ENCODE data around the gene MBD3L2.
"Not testable (repeated sequence)": the region's sequence is repeated elsewhere in the genome, so short reads cannot be mapped to it uniquely, and the experiment has no call there.

The MBD3L2 gene

GRCh38 chr19:7059977-7060376 is 10.9 kb downstream of the MBD3L2 start:
- in situ Hi-C loops (cut with MboI; ENCODE audit: low pct_unique_long_range_greater_than_20kb, low sequenced_read_pairs, unreplicated experiment); DNase-seq (ENCODE audit: low spot score): not testable (repeated sequence)

GRCh38 chr19:7063339-7063738 is 14.2 kb downstream of the MBD3L2 start:
- DNase-seq (ENCODE audit: low spot score) = no peak
- no peak for TF ChIP-seq CTCF (IDR thresholded peaks at IDR 0.05; ENCODE audit: extremely low read depth, insufficient read depth, missing control alignments)
- in situ Hi-C loops (cut with MboI; ENCODE audit: low pct_unique_long_range_greater_than_20kb, low sequenced_read_pairs, unreplicated experiment) = no loop called here

GRCh38 chr19:7063764-7064418 is 14.8 kb downstream of the MBD3L2 start:
- no peak for TF ChIP-seq CTCF (IDR thresholded peaks at IDR 0.05; ENCODE audit: extremely low read depth, insufficient read depth, missing control alignments)
- in situ Hi-C loops (cut with MboI; ENCODE audit: low pct_unique_long_range_greater_than_20kb, low sequenced_read_pairs, unreplicated experiment) = no loop called here
- no peak for DNase-seq (ENCODE audit: low spot score)

GRCh38 chr19:7067122-7067521 is 18.0 kb downstream of the MBD3L2 start:
- DNase-seq (ENCODE audit: low spot score); in situ Hi-C loops (cut with MboI; ENCODE audit: low pct_unique_long_range_greater_than_20kb, low sequenced_read_pairs, unreplicated experiment): not testable (repeated sequence)
- peak; percentile 15 for TF ChIP-seq CTCF (IDR thresholded peaks at IDR 0.05; ENCODE audit: extremely low read depth, insufficient read depth, missing control alignments)

GRCh38 chr19:7067716-7068115 is 18.6 kb downstream of the MBD3L2 start:
- no peak for DNase-seq (ENCODE audit: low spot score)
- in situ Hi-C loops (cut with MboI; ENCODE audit: low pct_unique_long_range_greater_than_20kb, low sequenced_read_pairs, unreplicated experiment) = no loop called here
- no peak for TF ChIP-seq CTCF (IDR thresholded peaks at IDR 0.05; ENCODE audit: extremely low read depth, insufficient read depth, missing control alignments)

- no peak for TF ChIP-seq CTCF (IDR thresholded peaks at IDR 0.05; ENCODE audit: extremely low read depth, insufficient read depth, missing control alignments)
- no peak for DNase-seq (ENCODE audit: low spot score)
- in situ Hi-C loops (cut with MboI; ENCODE audit: low pct_unique_long_range_greater_than_20kb, low sequenced_read_pairs, unreplicated experiment) = no loop called here
These were observed 19.5 kb downstream of the MBD3L2 start for GRCh38 chr19:7068599-7068998.

- in situ Hi-C loops (cut with MboI; ENCODE audit: low pct_unique_long_range_greater_than_20kb, low sequenced_read_pairs, unreplicated experiment) = no loop called here
- no peak for TF ChIP-seq CTCF (IDR thresholded peaks at IDR 0.05; ENCODE audit: extremely low read depth, insufficient read depth, missing control alignments)
- DNase-seq (ENCODE audit: low spot score) = peak; percentile 98
These were observed 20.2 kb downstream of the MBD3L2 start, which contains the start of gene ZNF557 for GRCh38 chr19:7069042-7069903. TSS of gene ZNF557 (plus strand) at chr19:7069703. CDS start at chr19:7075075, 5,372 bp downstream.
